GM21447 (cell line): Measurements from ENCODE around the gene S100A11.

Experiments used
- ATAC-seq: cut with Tn5 transposase; IDR thresholded peaks from one replicate; pipeline ENCODE4 v1.9.1; 2021; ENCODE audit not compliant: unreplicated experiment

Gene S100A11

GRCh38 chr1:152003846-152004442, 32.9 kb downstream of the S100A11 start:
- ATAC-seq = no peak

DNA sequence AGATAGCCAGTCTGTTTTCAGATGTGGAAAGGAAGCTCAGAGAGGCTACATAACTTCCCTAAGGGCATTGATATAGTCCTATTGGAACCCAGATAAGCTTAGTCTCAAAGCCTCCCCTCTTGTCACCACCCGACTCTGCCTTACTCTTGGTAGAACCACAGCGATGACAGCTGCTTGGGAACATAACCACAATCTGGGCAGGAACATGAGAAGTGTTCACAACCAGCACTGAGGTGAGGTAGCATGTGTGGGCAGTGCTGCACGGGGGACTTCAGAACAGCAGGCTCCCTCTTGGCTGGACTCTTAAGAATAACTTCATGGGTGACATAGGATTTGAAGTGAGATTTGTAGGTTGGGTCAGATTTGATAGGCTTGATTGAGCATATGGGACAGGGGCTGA, 33.8 kb downstream of the S100A11 start:
- no peak for ATAC-seq

- ATAC-seq = no peak
These were observed 34.9 kb downstream of the S100A11 start for GRCh38 chr1:152001631-152002584.

GRCh38 chr1:152000964-152001630, 35.7 kb downstream of the S100A11 start:
- ATAC-seq = no peak

- ATAC-seq = no peak
These were observed 38.0 kb downstream of the S100A11 start for GRCh38 chr1:151998611-151999362.

- no peak for ATAC-seq
These were observed 39.6 kb downstream of the S100A11 start for GRCh38 chr1:151997284-151997570.

- no peak for ATAC-seq
These were observed 41.0 kb downstream of the S100A11 start for GRCh38 chr1:151995774-151996173.

- no peak for ATAC-seq
These were observed 41.8 kb downstream of the S100A11 start for GRCh38 chr1:151994956-151995355.

DNA sequence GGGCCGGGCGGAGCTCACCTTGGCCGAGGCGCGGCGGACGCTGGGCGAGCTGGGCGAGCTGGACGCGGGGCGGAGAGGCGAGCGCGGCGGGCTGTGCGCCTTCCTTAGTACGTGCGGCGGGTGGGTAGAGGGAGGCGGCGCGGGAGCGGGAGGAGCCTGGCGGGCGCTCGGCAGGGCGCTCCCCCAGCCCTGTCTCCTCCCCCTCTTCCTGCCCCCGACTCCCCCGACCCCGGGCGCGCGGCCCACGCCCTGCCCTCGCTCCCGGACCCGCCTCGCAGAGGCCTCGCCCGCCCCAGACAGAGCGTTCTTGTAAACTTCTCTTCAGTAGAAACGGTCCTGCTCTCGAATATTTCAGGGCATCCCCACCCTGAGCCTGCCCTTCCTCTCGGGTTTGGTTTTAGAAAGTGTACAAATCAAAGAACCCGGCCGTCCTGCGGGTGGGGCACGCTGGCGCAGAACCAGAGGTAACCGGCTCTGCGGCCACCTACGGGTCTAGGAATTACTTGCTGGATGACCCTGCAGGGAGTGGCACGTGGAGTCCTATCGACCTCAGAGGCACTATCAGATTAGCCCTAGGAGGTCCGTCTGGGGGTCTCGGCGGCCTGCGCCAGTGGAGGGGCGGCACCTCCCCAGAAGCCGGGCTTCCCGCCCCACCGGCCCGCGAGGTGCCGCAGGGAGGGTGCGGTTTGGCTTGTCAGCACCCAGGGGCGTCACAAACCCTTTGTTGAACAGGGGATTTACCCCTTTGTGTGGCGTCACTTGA, 42.9 kb downstream of the S100A11 start, which contains the start of gene S100A10:
Gene S100A10 (minus strand): TSS at position 126 of the 763 bp plus-strand sequence. CDS start 7,629 bp downstream, outside the sequence.
- no peak for ATAC-seq

DNA sequence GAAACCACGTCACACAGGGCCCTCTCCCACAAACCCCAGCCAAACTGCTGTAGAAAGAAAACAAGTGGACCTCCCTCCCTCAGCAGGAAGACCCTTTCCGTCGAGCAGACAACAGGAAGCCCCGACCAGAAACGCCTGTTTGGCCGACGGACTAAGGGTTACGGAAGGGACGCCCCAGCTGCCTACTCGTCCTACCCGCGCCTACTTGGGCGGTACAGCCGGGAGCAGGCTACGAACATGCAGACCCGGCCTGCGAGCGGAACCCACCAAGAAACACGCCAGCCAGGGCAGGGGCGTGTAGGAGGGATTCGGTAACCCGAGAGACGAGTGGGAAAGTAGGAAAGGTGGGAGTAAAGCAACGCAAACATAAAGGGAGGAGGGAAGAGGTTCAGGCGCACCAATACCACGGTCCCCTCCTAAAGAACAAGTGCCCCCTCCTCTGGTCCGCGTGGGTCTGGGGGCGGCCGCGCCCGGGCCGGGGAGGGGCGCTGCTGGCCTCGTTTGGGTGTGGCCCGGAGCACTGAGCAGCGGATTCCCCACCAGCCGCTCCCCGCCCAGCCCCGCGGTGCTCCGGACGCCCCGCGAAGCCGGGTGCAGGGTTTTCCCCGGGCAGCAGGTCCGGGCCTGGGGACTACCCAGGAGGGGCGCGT, 43.6 kb downstream of the S100A11 start:
- no peak for ATAC-seq

DNA sequence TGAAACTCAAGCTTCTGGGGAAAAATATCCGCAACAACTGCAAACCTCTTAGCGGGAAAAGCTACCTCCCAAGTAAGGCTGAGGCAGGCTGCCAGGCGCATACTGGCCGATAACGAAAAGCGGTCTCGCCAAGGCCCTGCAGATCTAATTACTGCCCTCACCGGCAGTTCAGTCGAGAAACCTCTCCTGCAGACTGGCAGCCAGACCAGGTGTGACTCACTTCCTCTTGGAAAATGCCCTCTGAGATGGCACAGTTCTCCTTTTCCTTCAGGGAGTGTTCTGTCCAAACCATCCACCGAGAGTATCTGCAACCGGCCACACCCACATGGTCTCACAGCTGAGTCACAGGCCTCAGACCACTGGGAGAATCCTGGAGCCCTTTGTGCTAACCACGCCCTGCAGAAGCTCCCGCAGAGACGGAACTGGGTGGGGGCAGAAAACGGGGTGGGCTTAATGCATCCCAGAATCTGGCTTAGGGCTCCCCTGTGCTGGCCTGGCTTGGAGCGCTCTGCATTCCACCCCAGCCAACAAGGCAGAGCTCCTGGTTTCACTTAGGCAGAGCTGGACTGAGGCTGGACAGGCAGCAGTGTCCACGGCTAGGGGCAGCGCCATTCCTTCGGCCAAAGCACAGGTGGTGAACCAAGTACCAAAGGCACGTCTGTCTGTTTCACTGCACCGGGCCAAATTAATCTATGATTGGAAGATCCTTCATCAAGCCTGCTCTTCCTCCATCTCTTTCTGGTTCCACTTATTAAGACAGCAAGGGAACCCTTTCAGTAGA, 44.3 kb downstream of the S100A11 start:
- ATAC-seq = no peak

GRCh38 chr1:151991663-151992302, 45.0 kb downstream of the S100A11 start:
- no peak for ATAC-seq

GRCh38 chr1:151990856-151991198, 46.0 kb downstream of the S100A11 start:
- ATAC-seq = no peak

- ATAC-seq = no peak
These were observed 46.5 kb downstream of the S100A11 start for GRCh38 chr1:151990058-151990855.

GRCh38 chr1:151989211-151989862, 47.5 kb downstream of the S100A11 start:
- ATAC-seq = no peak

DNA sequence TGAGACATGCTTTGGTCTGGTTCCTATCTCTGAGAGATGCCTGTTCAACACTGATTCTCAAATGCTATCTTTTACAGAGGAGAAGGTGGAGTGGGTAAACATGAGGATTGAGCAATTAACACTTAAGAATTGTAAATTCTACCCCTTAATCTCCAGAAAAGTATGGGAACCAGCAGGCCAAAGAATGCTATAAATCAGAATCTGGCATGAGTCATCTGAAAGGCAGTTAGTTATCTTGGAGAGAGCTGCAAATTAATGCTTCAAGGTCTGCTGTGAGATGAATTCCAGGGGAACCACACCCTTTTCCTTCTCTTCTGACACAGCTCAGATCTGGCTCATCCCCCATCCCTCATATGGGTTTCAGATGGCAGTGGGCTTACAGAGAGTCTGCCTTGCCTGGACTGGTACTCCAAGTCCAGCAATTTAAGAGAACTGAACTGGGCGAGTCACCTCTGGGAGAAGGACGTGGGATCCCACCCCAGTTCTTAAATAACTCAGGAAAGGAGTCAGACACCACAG, 48.3 kb downstream of the S100A11 start:
- ATAC-seq = no peak

- ATAC-seq = no peak
These were observed 50.2 kb downstream of the S100A11 start for GRCh38 chr1:151986501-151987190.
